Esophagus squamous epithelium (tissue), 5 donors: ENCODE data around the gene RNF225. TPM values are rescaled to one million over a fixed set of nuclear protein-coding genes. Genes with fewer than 3 reads are reported as not detected.
A peak's percentile ranks its signal among the peaks of the same experiment; 100 is the strongest.

ENCODE experiments used
- DNase-seq: peaks from one replicate; lab custom pipeline; 2025; lab: John Stamatoyannopoulos, UW
- H3K27ac ChIP-seq, 4 donors: fragments of 200-600 bp; sonication (generic); one replicate each; pipeline ENCODE4 v1.5.1; 2016 to 2019; ENCODE audit warnings: mild to moderate bottlenecking in 1 of 4
- H3K27me3 ChIP-seq, 4 donors: fragments of 200-600 bp; sonication (generic); 1 replicate in 3 of 4; 2 replicates in 1 of 4; pipeline versions ENCODE4 v1.5.1 to v1.6.0; 2017 to 2021; ENCODE audit warnings: antibody characterized with exemption in 1 of 4
- H3K36me3 ChIP-seq, 3 donors: fragments of 200-600 bp; sonication (generic); one replicate each; pipeline ENCODE4 v1.5.1; 2016 to 2019
- H3K4me1 ChIP-seq, 3 donors: fragments of 200-600 bp; sonication (generic); one replicate each; pipeline ENCODE4 v1.5.1; 2017 to 2019
- H3K4me3 ChIP-seq, 4 donors: fragments of 200-600 bp; sonication (generic); 1 replicate in 3 of 4; 2 replicates in 1 of 4; pipeline ENCODE4 v1.5.1; 2016 to 2019; ENCODE audit warnings: mild to moderate bottlenecking in 2 of 4, moderate library complexity in 1 of 4
- H3K9me3 ChIP-seq, 3 donors: fragments of 200-600 bp; sonication (generic); one replicate each; pipeline ENCODE4 v1.5.1; 2016 to 2019
- CTCF ChIP-seq, 6 experiments: fragments of 450-650 bp in 4 of 6; fragments of 200-600 bp in 2 of 6; sonication (generic) in 2 of 6; IDR thresholded peaks; one replicate each; pipeline ENCODE4 v1.5.1; 2016 to 2019; ENCODE audit warnings: antibody characterized with exemption in 6 of 6, mild to moderate bottlenecking in 4 of 6, moderate library complexity in 4 of 6
- POLR2A ChIP-seq, 4 donors: fragments of 450-650 bp; IDR thresholded peaks; one replicate each; pipeline ENCODE4 v1.6.1; 2017; ENCODE audit warnings: antibody characterized with exemption in 4 of 4, mild to moderate bottlenecking in 4 of 4, moderate library complexity in 3 of 4
- WGBS, 2 donors: methylation state at CpG; one replicate each; pipeline ENCODE4 v1.1.5; 2018; 5-methylcytosine and 5-hydroxymethylcytosine counted together
- intact Hi-C: fragments of 100-400 bp; cut with DNase I; formaldehyde crosslinking; loops from one replicate; pipeline ENCODE4 v1.15.0; 2022
- total RNA-seq, 4 donors: library from RNA; depleted of rRNA; stranded (reverse); fragments of >200 nt; gene quantifications; one replicate each; pipeline ENCODE4 v1.1.0, GENCODE V29; 2016
- donor health status: DM: yes; HTN: yes; CAD: no.

RNF225 gene
- total RNA-seq, 4 donors from 2014 or later, result 5.0 to 30.5 (median 15.7) TPM

- H3K4me3 ChIP-seq, result no peak overlapping the region
- H3K36me3 ChIP-seq, result peaks cover 16 to 54% (median 25%) of the 10 kb centered on the region in 3 donors
- H3K27ac ChIP-seq, result peak overlapping the region; percentile 62 to 90 (median 82)
- H3K9me3 ChIP-seq, result no peaks in the 10 kb centered on the region
- H3K4me1 ChIP-seq, result peaks cover 23 to 76% (median 25%) of the 10 kb centered on the region in 3 donors
- TF ChIP-seq CTCF (IDR thresholded peaks at IDR 0.05), result no peak
- TF ChIP-seq POLR2A (IDR thresholded peaks at IDR 0.05), result no peak
- intact Hi-C loops, result no loop called here
- WGBS, 2 donors, result 50 to 80% methylated on average over 1 to 2 of the region's 3 CpGs
- peaks cover 0 to 28% (median 0%) of the 10 kb centered on the region in 4 donors for H3K27me3 ChIP-seq
- no peak for DNase-seq
Observed at GRCh38 chr19:58394821-58395219, 636 bp upstream of the RNF225 start.

GRCh38 chr19:58395979-58396627 lies 647 bp downstream of the RNF225 start:
- intact Hi-C loops, result no loop called here
- Histone ChIP-seq H3K4me1 (peaks cover 28 to 76% (median 33%) of the 10 kb centered on the region in 3 donors), H3K27ac (peak overlapping the region; percentile 50 to 90 (median 82)), H3K9me3 (no peaks in the 10 kb centered on the region), H3K36me3 (peaks cover 13 to 42% (median 25%) of the 10 kb centered on the region in 3 donors), H3K4me3 (peak overlapping the region; percentile 46 to 61 (median 54)), H3K27me3 (peaks cover 0 to 28% (median 0%) of the 10 kb centered on the region in 4 donors)
- 0 to 6% methylated on average over 1 to 13 of the region's 75 CpGs for WGBS, 2 donors
- no peak for TF ChIP-seq CTCF (IDR thresholded peaks at IDR 0.05)
- TF ChIP-seq POLR2A (IDR thresholded peaks at IDR 0.05), result no peak
- no peak for DNase-seq

- TF ChIP-seq POLR2A (IDR thresholded peaks at IDR 0.05) (no peak), CTCF (IDR thresholded peaks at IDR 0.05) (no peak)
- Histone ChIP-seq H3K36me3 (peaks cover 9 to 33% (median 25%) of the 10 kb centered on the region in 3 donors), H3K4me3 (peak overlapping the region; percentile 46 to 61 (median 54)), H3K27me3 (peaks cover 0 to 28% (median 0%) of the 10 kb centered on the region in 4 donors), H3K9me3 (no peaks in the 10 kb centered on the region), H3K4me1 (peaks cover 30 to 81% (median 35%) of the 10 kb centered on the region in 3 donors), H3K27ac (peak overlapping the region in 1 of 4 donors; percentile 75)
- WGBS, 2 donors, result 59 to 93% methylated on average over 5 to 6 of the region's 58 CpGs
- no peak for DNase-seq
- intact Hi-C loops, result no loop called here
Observed at GRCh38 chr19:58396691-58397532, 1.5 kb downstream of the RNF225 start.

- H3K4me3 ChIP-seq, result peak overlapping the region in 1 of 4 donors; percentile 57
- peaks cover 8 to 27% (median 24%) of the 10 kb centered on the region in 3 donors for H3K36me3 ChIP-seq
- H3K27ac ChIP-seq, result no peak overlapping the region
- no peaks in the 10 kb centered on the region for H3K9me3 ChIP-seq
- TF ChIP-seq CTCF (IDR thresholded peaks at IDR 0.05) (no peak), POLR2A (IDR thresholded peaks at IDR 0.05) (no peak)
- 70 to 81% methylated on average over 3 of the region's 7 CpGs for WGBS, 2 donors
- DNase-seq, result no peak
- H3K27me3 ChIP-seq, result peaks cover 0 to 28% (median 0%) of the 10 kb centered on the region in 4 donors
- peaks cover 33 to 83% (median 37%) of the 10 kb centered on the region in 3 donors for H3K4me1 ChIP-seq
- intact Hi-C loops, result no loop called here
Observed at GRCh38 chr19:58397533-58398037, 2.1 kb downstream of the RNF225 start.
